T-helper 22 cell (primary cell): Measurements from ENCODE around the gene ZBTB7B.
"Not testable (repeated sequence)": the region's sequence is repeated elsewhere in the genome, so short reads cannot be mapped to it uniquely, and the experiment has no call there.

Experiments
- DNase-seq: peaks from one replicate; pipeline ENCODE4 v3.0.0-alpha.2; 2020; ENCODE audit warnings: low read depth

ZBTB7B gene

DNA sequence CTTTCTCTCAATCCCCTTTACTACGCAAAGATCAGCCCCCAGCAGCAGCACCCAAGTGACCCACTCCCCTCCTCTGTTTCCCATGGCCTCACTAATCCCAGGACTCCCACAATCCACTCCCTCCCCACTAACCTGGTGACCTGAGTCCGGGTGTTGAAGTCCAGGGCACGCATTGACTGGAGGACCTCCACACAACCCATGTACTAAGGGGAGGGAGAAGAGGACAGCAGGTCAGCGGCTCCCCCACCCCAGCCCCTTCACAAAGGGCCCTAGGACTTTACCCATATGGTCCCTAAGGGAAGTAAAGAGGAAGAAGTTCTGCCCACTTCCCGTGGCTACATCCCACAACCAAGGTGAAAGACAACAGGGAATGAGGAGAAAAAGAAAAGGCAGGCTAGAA, 33.4 kb upstream of the ZBTB7B start:
- DNase-seq = no peak

- no peak for DNase-seq
Observed at GRCh38 chr1:154969860-154970452, 32.6 kb upstream of the ZBTB7B start.

GRCh38 chr1:154970631-154971340, 31.8 kb upstream of the ZBTB7B start, which contains the start of gene SHC1:
Gene SHC1 (minus strand): TSS chr1:154970747. CDS start chr1:154970526, 221 bp downstream.
- DNase-seq = no peak

GRCh38 chr1:154971341-154971998, 31.1 kb upstream of the ZBTB7B start:
- DNase-seq = no peak

GRCh38 chr1:154972213-154972516, 30.4 kb upstream of the ZBTB7B start:
- DNase-seq = no peak

DNA sequence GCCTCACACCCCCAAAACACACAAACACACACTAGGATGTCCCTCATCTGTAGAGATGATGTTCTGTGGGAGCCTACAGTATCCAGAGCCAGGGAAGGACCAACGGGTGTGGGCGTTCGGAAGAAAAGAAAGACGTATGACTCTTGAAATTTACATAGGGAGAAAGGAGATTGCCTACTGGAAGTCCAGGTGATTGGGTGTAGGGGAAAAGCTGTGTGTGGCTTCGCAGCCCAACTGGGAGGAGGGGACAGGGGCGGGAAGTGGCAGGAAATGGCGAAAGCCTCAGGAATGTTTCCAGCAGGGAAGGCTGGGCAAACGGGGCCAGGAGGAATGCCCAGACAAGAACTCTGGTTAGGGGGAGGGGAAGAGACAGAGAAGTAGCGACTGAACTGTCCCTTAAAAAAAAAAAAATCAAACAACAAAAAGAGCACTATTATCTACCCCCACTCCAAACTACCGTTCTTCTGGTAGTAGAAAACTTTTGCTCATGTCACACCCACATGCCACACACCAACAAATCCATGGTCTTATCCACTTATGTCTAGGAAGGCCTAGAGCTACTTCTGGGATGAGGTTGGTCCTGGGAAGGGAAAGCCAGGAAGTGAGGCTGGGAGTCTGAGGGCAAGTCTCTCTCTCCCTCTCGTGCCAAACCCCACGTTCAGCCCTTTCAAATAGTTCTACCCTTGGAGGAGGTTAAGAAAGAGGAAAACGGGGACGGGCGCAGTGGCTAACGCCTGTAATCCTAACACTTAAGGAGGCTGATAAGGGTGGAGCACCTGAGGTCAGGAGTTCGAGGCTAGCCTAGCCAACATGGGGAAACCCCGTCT, 29.9 kb upstream of the ZBTB7B start:
- DNase-seq = no peak

- peak; percentile 82 for DNase-seq
Observed at GRCh38 chr1:154973344-154974101, 29.1 kb upstream of the ZBTB7B start.

DNA sequence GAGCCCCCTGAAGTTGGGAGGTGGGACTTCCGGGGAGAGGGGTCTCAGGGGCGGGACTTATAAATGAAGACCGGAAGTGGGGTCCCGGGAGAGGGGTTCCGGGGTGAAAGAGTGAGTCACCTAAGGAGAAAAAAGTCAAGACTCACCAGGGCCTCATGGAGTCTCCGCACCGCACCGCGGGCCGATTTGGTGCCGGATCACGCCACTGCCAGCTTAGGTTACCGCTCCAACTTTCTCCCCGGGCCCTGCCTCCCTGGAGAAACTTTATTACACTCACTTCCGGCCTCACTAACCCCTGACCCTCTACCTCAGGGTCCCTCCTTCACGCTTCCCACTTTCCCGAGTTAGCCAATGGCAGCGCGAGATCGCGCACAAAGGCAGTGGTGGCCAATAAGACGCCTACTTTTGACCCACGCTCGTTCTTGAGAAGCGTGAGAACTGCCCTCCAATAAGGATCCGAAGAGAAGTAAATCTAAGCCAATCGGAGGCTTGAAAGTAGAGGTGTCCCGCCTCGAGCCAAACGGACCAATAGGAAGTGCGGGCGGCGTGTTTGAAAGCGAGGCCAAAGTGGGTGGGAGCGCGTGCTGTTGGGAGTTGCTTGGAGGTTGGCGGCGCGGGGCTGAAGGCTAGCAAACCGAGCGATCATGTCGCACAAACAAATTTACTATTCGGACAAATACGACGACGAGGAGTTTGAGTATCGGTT, 28.3 kb upstream of the ZBTB7B start, which contains the start of gene CKS1B:
CKS1B (plus strand) TSS at position 580 of the 706 bp plus-strand sequence; CDS start at position 645, 65 bp downstream.
- peak; percentile 93 for DNase-seq

DNA sequence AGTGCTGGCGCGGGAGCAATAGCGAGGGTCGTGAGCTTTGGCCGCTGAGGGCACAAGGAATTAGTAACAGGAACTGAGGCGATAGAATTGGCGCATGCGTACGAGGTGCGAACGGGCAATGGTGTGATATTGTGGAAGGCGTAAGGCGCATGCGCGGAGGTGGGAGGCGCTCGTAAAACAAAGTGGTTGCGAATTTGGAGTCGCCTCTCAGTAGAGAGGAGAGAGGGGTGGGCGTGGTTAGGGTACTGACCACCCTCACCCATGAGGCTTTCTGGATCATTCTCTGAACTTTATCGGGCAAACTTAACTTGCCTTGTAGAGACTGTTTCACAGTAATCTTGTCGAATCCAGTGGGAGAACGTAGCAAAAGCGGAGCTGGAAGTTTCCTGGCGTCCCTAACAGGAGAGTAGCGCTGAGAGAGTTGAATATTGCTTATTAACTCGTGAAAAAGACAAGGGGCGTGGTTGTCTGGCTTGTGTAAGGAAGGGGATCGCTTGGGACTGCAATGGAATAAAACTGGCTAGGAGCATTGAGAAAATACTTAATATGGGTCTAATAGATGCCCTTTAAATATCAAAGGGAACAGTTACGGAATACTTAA, 27.7 kb upstream of the ZBTB7B start:
- peak; percentile 91 for DNase-seq

DNA sequence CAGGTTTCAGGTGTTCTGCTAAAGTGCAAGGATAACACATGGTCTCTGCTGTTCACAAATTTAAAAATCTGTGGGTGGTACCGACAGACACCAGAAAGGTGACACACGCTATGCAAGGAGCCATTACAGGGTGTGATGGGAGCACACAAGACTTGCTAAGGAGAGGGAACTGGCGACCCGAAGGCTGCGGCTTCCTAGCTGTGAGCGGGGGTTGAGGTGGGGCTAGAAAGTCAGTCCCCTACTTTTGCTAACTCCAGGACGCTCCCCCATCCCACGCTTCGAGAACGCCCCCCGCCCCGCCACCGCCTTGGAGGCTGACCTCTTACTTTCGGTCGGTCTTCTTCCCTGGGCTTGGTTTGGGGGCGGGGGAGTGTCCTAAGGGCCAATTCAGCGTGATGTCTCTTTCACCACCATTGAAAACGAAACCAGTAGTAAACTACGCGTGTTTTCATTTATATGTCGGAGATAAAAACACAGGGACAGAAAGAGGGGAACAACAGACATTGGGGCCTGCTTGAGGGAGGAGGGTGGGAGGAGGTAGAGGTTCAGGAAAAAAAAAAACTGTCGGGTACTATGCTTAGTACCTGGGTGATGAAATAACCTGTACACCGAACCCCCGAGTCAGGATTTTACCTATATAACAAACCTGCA, 27.1 kb upstream of the ZBTB7B start:
- DNase-seq = peak; percentile 41

DNA sequence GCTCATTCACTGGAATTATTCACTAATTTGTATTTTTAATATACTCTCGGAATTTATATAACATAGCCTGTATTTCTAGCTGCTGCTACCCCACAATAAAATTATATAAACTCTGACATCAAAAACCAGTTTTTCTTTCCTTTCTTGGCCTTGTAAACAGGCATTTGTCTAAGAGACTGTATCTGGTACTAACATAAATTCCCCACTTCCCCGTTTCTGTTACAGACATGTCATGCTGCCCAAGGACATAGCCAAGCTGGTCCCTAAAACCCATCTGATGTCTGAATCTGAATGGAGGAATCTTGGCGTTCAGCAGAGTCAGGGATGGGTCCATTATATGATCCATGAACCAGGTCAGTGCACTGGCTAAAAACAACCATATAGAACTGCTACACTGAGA, 24.8 kb upstream of the ZBTB7B start:
- not testable (repeated sequence) for DNase-seq

GRCh38 chr1:154978360-154978759, 24.2 kb upstream of the ZBTB7B start:
- DNase-seq = no peak

GRCh38 chr1:154982341-154982740, 20.3 kb upstream of the ZBTB7B start:
- no peak for DNase-seq

- DNase-seq = peak; percentile 96
Observed at GRCh38 chr1:154982897-154983648, 19.5 kb upstream of the ZBTB7B start, which contains the start of gene FLAD1. Gene FLAD1 (plus strand): TSS chr1:154983344. CDS start chr1:154983695, 351 bp downstream.

- DNase-seq = no peak
Observed at GRCh38 chr1:154983776-154984466, 18.7 kb upstream of the ZBTB7B start.

DNA sequence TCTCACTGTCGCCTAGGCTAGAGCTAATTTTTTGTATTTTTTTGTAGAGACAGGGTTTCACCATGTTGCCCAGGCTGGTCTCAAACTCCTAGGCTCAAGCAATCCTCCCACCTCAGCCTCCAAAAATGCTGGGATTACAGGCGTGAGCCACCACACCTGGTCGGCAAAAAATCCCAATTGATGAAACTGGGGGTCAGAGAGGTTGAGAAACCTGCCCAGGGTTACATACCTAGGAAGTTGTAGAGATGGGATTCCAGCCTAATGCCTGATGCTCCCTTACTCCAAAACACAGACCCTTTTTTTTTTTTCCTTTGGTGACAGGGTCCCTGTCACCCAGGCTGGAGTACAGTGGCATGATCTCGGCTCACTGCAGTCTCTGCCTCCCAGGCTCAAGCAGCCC, 15.9 kb upstream of the ZBTB7B start:
- DNase-seq = not testable (repeated sequence)

- DNase-seq = no peak
Observed at GRCh38 chr1:154987326-154987725, 15.3 kb upstream of the ZBTB7B start.
